SK-N-SH (cell line): ENCODE results near the gene TMEM25. TPM values are rescaled to one million over a fixed set of nuclear protein-coding genes. Genes with fewer than 3 reads are reported as not detected.

Source experiments
- CTCF ChIA-PET: fragments of 300-600, 350-600 bp; formaldehyde crosslinking; extraction: SDS; loops from one replicate; lab custom pipeline; 2021; lab: Yijun Ruan, JAX
- POLR2A ChIA-PET: fragments of 350-600 bp; sonication (Branson Sonifier 250); formaldehyde crosslinking; extraction: SDS; loops from one replicate; lab custom pipeline; 2020; ENCODE audit warnings: antibody characterized with exemption, inconsistent platforms; lab: Yijun Ruan, JAX
- DNase-seq: peaks from one replicate; pipeline ENCODE4 v3.0.0; 2012
- H2AFZ ChIP-seq: fragments of 200-600 bp; sonication (generic); 2 replicates; pipeline ENCODE4 v1.8.1; 2016; ENCODE audit warnings: antibody characterized with exemption, mild to moderate bottlenecking, low read depth
- H3F3A ChIP-seq: fragments of 200-600 bp; sonication (generic); replicated peaks from 2 replicates; pipeline ENCODE3; 2016; ENCODE audit warnings: antibody characterized with exemption, mild to moderate bottlenecking; ENCODE audit not compliant: insufficient read depth
- H3K27ac ChIP-seq, 2 experiments: fragments of 200-500 bp in 1 of 2; fragments of 200-600 bp in 1 of 2; sonication (Bioruptor generic) in 1 of 2; sonication (generic), shearing (Covaris generic) in 1 of 2; 2 replicates each; pipeline versions ENCODE4 v1.5.1 to v1.6.1; 2014 to 2016; ENCODE audit warnings: low read depth in 2 of 2, inconsistent platforms in 1 of 2, low read length in 1 of 2, mild to moderate bottlenecking in 1 of 2, mixed read lengths in 1 of 2
- H3K27me3 ChIP-seq: fragments of 200-600 bp; sonication (generic), shearing (Covaris generic); 2 replicates; pipeline ENCODE4 v1.6.1; 2016; ENCODE audit warnings: mixed run types; ENCODE audit not compliant: insufficient read depth
- H3K36me3 ChIP-seq, 2 experiments: fragments of 200-500 bp in 1 of 2; fragments of 200-600 bp in 1 of 2; sonication (Bioruptor generic) in 1 of 2; sonication (generic) in 1 of 2; replicated peaks in 1 of 2; 2 replicates each; pipeline versions ENCODE3 to v1.5.1; 2014 to 2016; ENCODE audit warnings: low read length in 1 of 2, mild to moderate bottlenecking in 1 of 2; ENCODE audit not compliant: insufficient read depth in 2 of 2, control insufficient read depth in 1 of 2
- H3K4me1 ChIP-seq, 2 experiments: fragments of 200-500 bp in 1 of 2; fragments of 200-600 bp in 1 of 2; sonication (Bioruptor generic) in 1 of 2; sonication (generic), shearing (Covaris generic) in 1 of 2; 2 replicates each; pipeline versions ENCODE4 v1.5.1 to v1.6.1; 2014 to 2016; ENCODE audit warnings: low read depth in 1 of 2, low read length in 1 of 2, mixed run types in 1 of 2; ENCODE audit not compliant: insufficient read depth in 2 of 2, control insufficient read depth in 1 of 2
- H3K4me2 ChIP-seq: fragments of 200-600 bp; sonication (generic), shearing (Covaris generic); 2 replicates; pipeline ENCODE4 v1.6.1; 2017; ENCODE audit warnings: mixed run types
- H3K4me3 ChIP-seq, 2 experiments: fragments of 200-500 bp in 1 of 2; fragments of 200-600 bp in 1 of 2; sonication (Bioruptor generic) in 1 of 2; sonication (generic), shearing (Covaris generic) in 1 of 2; 2 replicates each; pipeline versions ENCODE4 v1.5.1 to v1.8.1; 2014 to 2016; ENCODE audit warnings: low read depth in 2 of 2, inconsistent platforms in 1 of 2, low read length in 1 of 2, mild to moderate bottlenecking in 1 of 2, mixed read lengths in 1 of 2, moderate library complexity in 1 of 2
- H3K79me2 ChIP-seq: fragments of 200-600 bp; sonication (generic); 2 replicates; pipeline ENCODE4 v1.8.1; 2017; ENCODE audit warnings: mild to moderate bottlenecking; ENCODE audit not compliant: insufficient read depth
- H3K9ac ChIP-seq: fragments of 200-600 bp; sonication (generic); 2 replicates; pipeline ENCODE4 v1.6.1; 2017; ENCODE audit warnings: mixed run types
- H3K9me2 ChIP-seq: fragments of 200-600 bp; sonication (generic); 2 replicates; pipeline ENCODE4 v1.6.1; 2017; ENCODE audit warnings: mixed run types
- H3K9me3 ChIP-seq: fragments of 200-600 bp; sonication (generic); 2 replicates; pipeline ENCODE4 v1.6.1; 2017; ENCODE audit warnings: mixed run types, mild to moderate bottlenecking, moderate library complexity
- H4K20me1 ChIP-seq: fragments of 200-600 bp; sonication (generic); 2 replicates; pipeline ENCODE4 v1.6.1; 2017; ENCODE audit warnings: mild to moderate bottlenecking, mixed run types; ENCODE audit not compliant: insufficient read depth
- EZH2phosphoT487 ChIP-seq: fragments of 200-600 bp; sonication (generic); IDR thresholded peaks from 2 replicates; pipeline ENCODE4 v1.6.1; 2017; ENCODE audit warnings: low read depth, mixed run types, mild to moderate bottlenecking, antibody characterized with exemption, moderate library complexity, borderline replicate concordance
- GABPA ChIP-seq: IDR thresholded peaks from 2 replicates; pipeline ENCODE4 v1.4.0; 2012; ENCODE audit warnings: low read depth, mild to moderate bottlenecking
- GATA2 ChIP-seq: sonication (generic); formaldehyde crosslinking; IDR thresholded peaks from 2 replicates; pipeline ENCODE4 v1.5.0; 2020; ENCODE audit warnings: mild to moderate bottlenecking, missing genetic modification reagents
- JUND ChIP-seq: IDR thresholded peaks from 2 replicates; pipeline ENCODE4 v1.4.0; 2012
- MXI1 ChIP-seq: IDR thresholded peaks from 2 replicates; pipeline ENCODE4 v1.6.1; 2012; ENCODE audit warnings: mild to moderate bottlenecking, low read depth, low read length, improper control_type of control experiment
- RCOR1 ChIP-seq: fragments of 150-350 bp; IDR thresholded peaks from 2 replicates; pipeline ENCODE4 v1.6.1; 2017; ENCODE audit warnings: antibody characterized with exemption, low read length
- RXRA ChIP-seq: IDR thresholded peaks from 2 replicates; pipeline ENCODE4 v1.4.0; 2012; ENCODE audit warnings: low read depth, mild to moderate bottlenecking, borderline replicate concordance
- SIN3A ChIP-seq: IDR thresholded peaks from 2 replicates; pipeline ENCODE4 v1.6.1; 2012; ENCODE audit warnings: low read depth, mild to moderate bottlenecking, low read length, moderate library complexity, borderline replicate concordance
- SMC3 ChIP-seq: IDR thresholded peaks from 2 replicates; pipeline ENCODE4 v1.6.1; 2012; ENCODE audit warnings: low read depth, low read length, improper control_type of control experiment
- TAF1 ChIP-seq: IDR thresholded peaks from 2 replicates; pipeline ENCODE4 v1.6.1; 2012; ENCODE audit warnings: low read depth, mild to moderate bottlenecking, low read length, moderate library complexity, borderline replicate concordance
- TCF12 ChIP-seq: IDR thresholded peaks from 2 replicates; pipeline ENCODE4 v1.4.0; 2012
- TEAD4 ChIP-seq: IDR thresholded peaks from 2 replicates; pipeline ENCODE4 v1.4.0; 2012; ENCODE audit warnings: mild to moderate bottlenecking, borderline replicate concordance; ENCODE audit not compliant: insufficient read depth
- WGBS: methylation state at CpG from one replicate; pipeline ENCODE4 v1.1.6; 2017; ENCODE audit warnings: low lambda C conversion rate; 5-methylcytosine and 5-hydroxymethylcytosine counted together
- polyA plus RNA-seq, 3 experiments: library from polyadenylated mRNA; depleted of rRNA; stranded (reverse); fragments of >200 nt; gene quantifications; 2 replicates each; pipeline ENCODE4 v1.2.3, GENCODE V29; 2012
- TF ChIP-seq, protein P1 (sequence below): IDR thresholded peaks from 2 replicates; pipeline ENCODE4; 2012
- TF ChIP-seq, protein P2 (sequence below): fragments of 150-350 bp; IDR thresholded peaks from 2 replicates; pipeline ENCODE4 v1.6.1; 2016; ENCODE audit warnings: mild to moderate bottlenecking, low read depth, low read length
- TF ChIP-seq, protein P3 (sequence below): IDR thresholded peaks from 2 replicates; pipeline ENCODE4 v1.4.0; 2012; ENCODE audit warnings: low read depth, borderline replicate concordance

TMEM25 gene
- polyA plus RNA-seq, 1 of the 3 experiments (the other 2 are of a cell fraction) = 30.0 TPM

DNA sequence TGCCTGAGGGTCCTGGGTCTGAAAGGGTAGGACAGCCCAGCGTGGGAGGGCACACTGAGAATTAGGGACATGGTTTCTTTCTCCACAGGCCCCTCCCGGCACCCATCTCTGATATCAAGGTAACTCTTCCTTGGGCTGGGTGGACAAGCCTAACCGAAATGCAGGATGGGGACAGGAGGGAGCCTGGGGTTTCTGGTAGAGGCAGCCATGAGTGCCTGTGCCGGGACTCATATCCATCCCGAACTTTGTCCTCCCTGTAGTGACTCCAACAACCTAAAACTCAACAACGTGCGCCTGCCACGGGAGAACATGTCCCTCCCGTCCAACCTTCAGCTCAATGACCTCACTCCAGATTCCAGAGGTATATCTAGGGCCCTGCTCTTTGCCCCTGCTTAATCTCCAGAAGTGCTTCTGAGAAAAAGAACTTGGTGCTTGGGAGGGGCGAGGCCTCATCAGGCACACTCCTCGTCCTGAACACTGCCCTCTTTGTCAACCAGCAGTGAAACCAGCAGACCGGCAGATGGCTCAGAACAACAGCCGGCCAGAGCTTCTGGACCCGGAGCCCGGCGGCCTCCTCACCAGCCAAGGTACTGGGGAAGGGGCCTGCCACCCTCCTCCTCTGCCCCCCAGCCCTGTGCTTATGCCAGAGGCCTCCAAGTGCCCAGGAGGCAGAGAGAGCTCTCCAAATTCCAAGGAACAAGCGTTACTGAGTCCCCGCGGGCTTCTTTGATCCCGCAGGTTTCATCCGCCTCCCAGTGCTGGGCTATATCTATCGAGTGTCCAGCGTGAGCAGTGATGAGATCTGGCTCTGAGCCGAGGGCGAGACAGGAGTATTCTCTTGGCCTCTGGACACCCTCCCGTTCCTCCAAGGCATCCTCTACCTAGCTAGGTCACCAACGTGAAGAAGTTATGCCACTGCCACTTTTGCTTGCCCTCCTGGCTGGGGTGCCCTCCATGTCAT lies 3.1 kb downstream of the TMEM25 start:
- no peaks in the 10 kb centered on the region for H3K9me2 ChIP-seq
- H3K4me2 ChIP-seq = no peak overlapping the region
- no peaks in the 10 kb centered on the region for H3K9me3 ChIP-seq
- ChIA-PET CTCF (no interaction called here), POLR2A (no interaction called here)
- TF ChIP-seq EZH2phosphoT487 (no peak), JUND (no peak), TAF1 (no peak)
- TF ChIP-seq, protein P1, sequence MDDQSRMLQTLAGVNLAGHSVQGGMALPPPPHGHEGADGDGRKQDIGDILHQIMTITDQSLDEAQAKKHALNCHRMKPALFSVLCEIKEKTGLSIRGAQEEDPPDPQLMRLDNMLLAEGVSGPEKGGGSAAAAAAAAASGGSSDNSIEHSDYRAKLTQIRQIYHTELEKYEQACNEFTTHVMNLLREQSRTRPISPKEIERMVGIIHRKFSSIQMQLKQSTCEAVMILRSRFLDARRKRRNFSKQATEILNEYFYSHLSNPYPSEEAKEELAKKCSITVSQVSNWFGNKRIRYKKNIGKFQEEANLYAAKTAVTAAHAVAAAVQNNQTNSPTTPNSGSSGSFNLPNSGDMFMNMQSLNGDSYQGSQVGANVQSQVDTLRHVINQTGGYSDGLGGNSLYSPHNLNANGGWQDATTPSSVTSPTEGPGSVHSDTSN = no peak
- TF ChIP-seq, protein P2, sequence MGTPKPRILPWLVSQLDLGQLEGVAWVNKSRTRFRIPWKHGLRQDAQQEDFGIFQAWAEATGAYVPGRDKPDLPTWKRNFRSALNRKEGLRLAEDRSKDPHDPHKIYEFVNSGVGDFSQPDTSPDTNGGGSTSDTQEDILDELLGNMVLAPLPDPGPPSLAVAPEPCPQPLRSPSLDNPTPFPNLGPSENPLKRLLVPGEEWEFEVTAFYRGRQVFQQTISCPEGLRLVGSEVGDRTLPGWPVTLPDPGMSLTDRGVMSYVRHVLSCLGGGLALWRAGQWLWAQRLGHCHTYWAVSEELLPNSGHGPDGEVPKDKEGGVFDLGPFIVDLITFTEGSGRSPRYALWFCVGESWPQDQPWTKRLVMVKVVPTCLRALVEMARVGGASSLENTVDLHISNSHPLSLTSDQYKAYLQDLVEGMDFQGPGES = no peak
- H3K27me3 ChIP-seq = no peaks in the 10 kb centered on the region
- DNase-seq = no peak
- no peak overlapping the region for H2AFZ ChIP-seq
- H3K9ac ChIP-seq = no peak overlapping the region
- WGBS = 86% methylated on average over 23 of the region's 27 CpGs
- peaks cover 0 to 11% of the 10 kb centered on the region in 2 experiments for H3K36me3 ChIP-seq
- H3K27ac ChIP-seq = no peak overlapping the region
- H3K4me3 ChIP-seq = no peak overlapping the region
- H3K79me2 ChIP-seq = no peaks in the 10 kb centered on the region; the same call in 1 of the 2 replicates
- H3K4me1 ChIP-seq = peaks cover 4 to 17% of the 10 kb centered on the region in 2 experiments; a peak in 3 of 4 replicates
- H3F3A ChIP-seq = peaks cover 14% of the 10 kb centered on the region
- H4K20me1 ChIP-seq = no peaks in the 10 kb centered on the region

DNA sequence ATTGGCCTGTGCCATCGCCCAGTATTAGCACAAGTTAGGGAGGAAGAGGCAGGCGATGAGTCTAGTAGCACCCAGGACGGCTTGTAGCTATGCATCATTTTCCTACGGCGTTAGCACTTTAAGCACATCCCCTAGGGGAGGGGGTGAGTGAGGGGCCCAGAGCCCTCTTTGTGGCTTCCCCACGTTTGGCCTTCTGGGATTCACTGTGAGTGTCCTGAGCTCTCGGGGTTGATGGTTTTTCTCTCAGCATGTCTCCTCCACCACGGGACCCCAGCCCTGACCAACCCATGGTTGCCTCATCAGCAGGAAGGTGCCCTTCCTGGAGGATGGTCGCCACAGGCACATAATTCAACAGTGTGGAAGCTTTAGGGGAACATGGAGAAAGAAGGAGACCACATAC lies 4.3 kb downstream of the TMEM25 start:
- H3K4me2 ChIP-seq = no peak overlapping the region
- no peaks in the 10 kb centered on the region for H3K27me3 ChIP-seq
- peaks cover 0 to 11% of the 10 kb centered on the region in 2 experiments for H3K36me3 ChIP-seq
- TF ChIP-seq SMC3 = no peak
- TF ChIP-seq GABPA = no peak
- TF ChIP-seq GATA2 (CRISPR knock-in tag) = no peak
- no peak for TF ChIP-seq MXI1
- TF ChIP-seq JUND = no peak
- no peak for TF ChIP-seq RCOR1
- TF ChIP-seq, protein P3, sequence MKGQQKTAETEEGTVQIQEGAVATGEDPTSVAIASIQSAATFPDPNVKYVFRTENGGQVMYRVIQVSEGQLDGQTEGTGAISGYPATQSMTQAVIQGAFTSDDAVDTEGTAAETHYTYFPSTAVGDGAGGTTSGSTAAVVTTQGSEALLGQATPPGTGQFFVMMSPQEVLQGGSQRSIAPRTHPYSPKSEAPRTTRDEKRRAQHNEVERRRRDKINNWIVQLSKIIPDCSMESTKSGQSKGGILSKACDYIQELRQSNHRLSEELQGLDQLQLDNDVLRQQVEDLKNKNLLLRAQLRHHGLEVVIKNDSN = no peak
- no peak for TF ChIP-seq RXRA
- TF ChIP-seq TCF12 = no peak
- TF ChIP-seq TAF1 = no peak
- TF ChIP-seq TEAD4 = no peak
- no peak for TF ChIP-seq SIN3A
- no peak overlapping the region for H2AFZ ChIP-seq
- 82% methylated on average over 7 of the region's 9 CpGs for WGBS
- no peak overlapping the region for H3K9ac ChIP-seq
- no peaks in the 10 kb centered on the region for H3K9me3 ChIP-seq
- no peak overlapping the region for H3K27ac ChIP-seq
- peaks cover 19% of the 10 kb centered on the region for H3F3A ChIP-seq
- peaks cover 0 to 8% of the 10 kb centered on the region in 2 experiments; a peak in 1 of 4 replicates for H3K4me1 ChIP-seq
- no peak overlapping the region for H3K4me3 ChIP-seq
- no peak for DNase-seq
- ChIA-PET CTCF (no interaction called here), POLR2A (no interaction called here)
- no peaks in the 10 kb centered on the region for H4K20me1 ChIP-seq
- no peaks in the 10 kb centered on the region for H3K79me2 ChIP-seq
- no peaks in the 10 kb centered on the region for H3K9me2 ChIP-seq
